Mucosa of gallbladder (tissue), 1 donor: ENCODE data around the gene UGT1A1. TPM values are rescaled to one million over a fixed set of nuclear protein-coding genes. Genes with fewer than 3 reads are reported as not detected.

Experiments
- DNase-seq: peaks from one replicate; pipeline ENCODE4 v3.0.0-alpha.2; 2020; ENCODE audit warnings: low spot score
- total RNA-seq: library from RNA; stranded (reverse); gene quantifications from one replicate; pipeline ENCODE4 v1.2.1, GENCODE V29; 2021
- donor health status: DM: no; HTN: no; CAD: no.

Gene UGT1A1
- total RNA-seq, 1 donor from 2014 or later, result 2.6 TPM

DNA sequence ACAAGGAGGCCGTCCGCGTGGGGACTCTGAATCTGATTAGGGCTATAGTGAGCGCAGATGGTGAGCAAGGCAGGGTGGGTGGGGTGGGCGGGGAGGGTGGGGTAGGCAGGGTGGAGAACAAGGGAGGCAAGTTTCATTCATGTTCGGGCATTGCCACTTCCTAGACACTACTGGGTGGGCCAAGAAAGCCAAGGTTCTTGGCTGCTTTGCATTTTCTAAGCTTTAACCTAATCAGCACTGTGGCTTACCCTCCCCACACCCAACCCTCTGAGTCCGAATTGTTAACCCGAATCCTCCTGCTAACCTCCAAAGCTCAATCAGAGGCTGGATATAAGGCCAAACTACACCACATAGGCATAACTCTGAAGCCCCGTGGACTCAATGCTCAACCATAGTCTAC, 36.2 kb downstream of the UGT1A1 start:
- DNase-seq, result no peak

DNA sequence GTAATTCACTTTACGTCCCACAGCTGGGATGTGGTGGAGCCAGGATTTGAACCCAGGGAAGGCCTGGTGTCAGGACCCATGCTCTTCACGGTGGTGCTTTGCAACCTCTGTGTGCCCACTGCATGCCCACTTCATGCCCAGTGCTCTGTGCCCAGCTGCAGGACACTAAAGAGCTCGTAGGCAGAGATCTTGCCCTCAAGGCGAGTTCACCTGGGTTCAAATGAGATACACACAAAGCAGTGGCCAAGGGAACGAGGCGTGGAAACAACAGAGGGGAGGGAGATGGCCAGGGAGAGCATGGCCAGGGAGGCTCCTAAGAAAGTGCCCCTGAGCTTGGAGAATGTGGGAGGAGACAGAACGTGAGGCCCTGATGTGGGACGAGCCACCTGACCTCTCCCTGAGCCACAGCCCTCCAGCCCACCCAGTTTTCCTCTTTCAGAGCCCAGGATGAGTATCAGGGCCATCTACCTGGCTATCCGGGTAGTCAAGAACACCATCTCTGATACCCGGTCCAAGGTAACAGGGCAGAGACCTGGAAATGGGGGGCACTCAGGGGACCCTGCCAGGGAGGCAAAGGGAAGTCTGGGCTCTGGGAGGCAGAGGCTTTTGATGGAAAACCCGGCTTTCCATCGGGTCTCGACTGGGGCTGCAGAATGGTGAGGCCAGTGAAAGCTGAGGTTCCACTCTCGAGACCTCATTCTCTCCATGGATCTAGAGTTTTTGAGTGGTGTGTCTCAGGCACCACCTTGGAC, 38.4 kb downstream of the UGT1A1 start:
- DNase-seq, result no peak

- peak; percentile 6 for DNase-seq
Observed at GRCh38 chr2:233799087-233799665, 39.1 kb downstream of the UGT1A1 start.

DNA sequence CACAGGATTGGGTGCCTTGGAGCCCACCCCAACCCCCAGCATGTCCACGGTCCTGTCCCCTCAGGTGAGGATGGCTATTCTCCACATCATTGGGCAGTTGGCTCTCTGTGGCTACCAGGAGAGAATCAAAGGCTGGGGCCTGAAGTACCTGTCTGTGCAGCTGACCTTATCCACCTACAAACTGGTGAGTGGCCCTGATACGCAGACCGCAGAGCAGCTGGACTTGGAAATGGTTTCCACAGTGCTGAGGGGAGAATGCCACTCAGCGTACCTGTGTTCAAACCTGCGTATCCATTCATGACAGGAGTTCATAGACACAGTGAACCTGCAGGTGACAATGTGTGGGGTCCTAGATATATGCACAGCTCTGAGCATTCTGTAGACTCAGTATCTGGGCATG, 39.6 kb downstream of the UGT1A1 start:
- peak; percentile 8 for DNase-seq

- no peak for DNase-seq
Observed at GRCh38 chr2:233800208-233800607, 40.1 kb downstream of the UGT1A1 start.

GRCh38 chr2:233801357-233802131, 41.5 kb downstream of the UGT1A1 start:
- no peak for DNase-seq

DNA sequence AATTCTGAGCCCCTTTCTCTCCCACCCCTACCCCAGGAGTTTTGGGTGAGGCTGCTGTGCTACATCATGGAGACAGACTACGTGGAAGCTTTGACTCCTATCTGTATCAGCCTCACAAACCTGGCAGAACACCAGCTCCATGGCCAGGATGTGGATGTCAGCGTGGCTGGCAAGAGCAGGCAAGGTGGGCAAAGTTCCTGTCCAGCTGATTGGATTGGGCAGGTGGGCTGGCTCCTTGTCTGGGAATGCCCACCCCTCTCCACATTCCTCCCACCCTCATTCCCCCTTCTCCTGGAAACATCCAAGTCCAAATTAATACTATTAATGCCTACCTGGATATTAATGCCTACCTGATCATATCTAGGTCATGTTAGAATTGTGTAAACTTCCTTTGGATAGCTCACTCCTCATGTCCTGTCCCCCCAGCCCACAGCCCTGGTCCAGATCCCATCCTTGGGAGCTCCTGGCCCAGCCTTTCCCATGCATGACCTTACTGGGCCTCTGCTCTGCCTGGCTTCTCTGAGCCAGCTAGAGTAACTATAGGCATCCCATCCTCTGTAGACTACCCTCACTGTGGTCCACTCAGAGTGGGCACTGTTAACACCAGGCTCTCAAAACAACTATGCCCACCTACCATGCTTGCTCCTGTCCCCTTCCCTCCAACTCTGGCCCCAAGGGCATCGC, 42.2 kb downstream of the UGT1A1 start:
- DNase-seq, result no peak

DNA sequence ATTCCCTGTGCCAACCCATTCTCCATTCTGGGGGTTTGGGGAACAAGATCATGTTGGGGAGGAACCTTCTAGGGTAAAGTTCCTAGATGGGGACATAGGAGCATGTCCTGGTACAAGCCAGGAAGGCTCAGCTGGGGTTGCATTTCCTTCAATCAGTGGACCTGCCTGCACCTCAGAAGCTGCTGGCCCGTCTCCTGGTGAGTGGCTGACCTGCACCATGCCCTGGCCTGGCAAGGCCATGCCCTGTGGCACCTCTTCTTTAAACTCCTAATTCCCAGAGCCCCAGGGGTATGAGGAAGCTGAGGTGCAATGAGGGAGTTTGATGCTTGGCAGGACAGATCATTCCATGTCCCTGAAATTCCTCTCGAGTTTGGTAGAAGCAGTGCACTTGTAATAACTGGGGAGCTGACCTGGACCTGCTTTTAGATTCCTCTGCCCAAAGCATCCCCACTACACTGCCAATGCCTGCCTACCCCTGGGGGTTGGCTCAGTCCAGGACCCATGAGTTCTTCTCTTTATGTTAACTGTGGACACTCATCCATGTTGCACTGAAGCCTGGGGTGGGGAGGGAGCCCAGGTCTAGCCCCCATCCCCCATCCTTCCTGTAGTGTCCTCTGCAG, 43.3 kb downstream of the UGT1A1 start:
- DNase-seq, result no peak

GRCh38 chr2:233803994-233804393, 43.9 kb downstream of the UGT1A1 start:
- DNase-seq, result no peak

- no peak for DNase-seq
Observed at GRCh38 chr2:233807215-233807865, 47.3 kb downstream of the UGT1A1 start.

GRCh38 chr2:233807966-233808935, 48.2 kb downstream of the UGT1A1 start:
- DNase-seq, result no peak

DNA sequence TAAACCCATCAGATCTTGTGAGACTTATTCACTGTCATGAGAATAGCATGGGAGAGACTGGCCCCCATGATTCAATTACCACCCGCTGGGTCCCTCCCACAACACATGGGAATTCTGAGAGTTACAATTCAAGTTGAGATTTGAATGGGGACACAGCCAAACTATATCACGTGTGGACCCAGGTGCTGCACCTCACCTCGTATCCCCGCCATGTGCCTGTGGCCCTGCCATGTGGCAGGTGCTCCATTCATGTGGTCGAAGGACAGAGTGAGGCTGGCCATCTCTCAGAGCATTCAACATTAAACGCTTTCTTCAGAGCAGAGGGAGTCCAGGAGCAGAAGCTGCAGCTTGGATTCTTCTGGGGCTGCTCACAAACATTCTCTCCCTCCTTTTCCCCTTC, 50.3 kb downstream of the UGT1A1 start:
- DNase-seq, result no peak

DNA sequence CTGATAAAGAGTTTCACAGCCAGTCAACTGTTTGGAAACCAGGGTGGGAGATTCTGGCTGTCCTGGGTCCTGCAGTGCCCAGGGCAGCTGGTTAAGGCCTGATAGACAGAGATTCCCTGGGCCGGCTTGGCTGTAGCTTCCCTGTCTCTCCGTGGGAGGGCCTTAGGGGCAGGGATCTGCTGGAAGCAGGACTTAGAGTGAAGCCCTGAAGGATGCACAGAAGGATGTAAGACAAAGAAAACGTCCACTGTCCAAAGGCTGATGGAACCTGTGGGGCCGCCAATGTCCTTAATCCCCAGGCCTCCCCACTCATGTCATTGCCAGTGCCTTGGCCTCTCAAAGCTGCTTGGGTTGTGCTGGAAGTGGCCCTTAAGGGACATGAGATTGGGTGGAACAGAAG, 51.0 kb downstream of the UGT1A1 start:
- DNase-seq, result no peak

- no peak for DNase-seq
Observed at GRCh38 chr2:233811732-233812131, 51.7 kb downstream of the UGT1A1 start.

GRCh38 chr2:233813236-233814055, 53.4 kb downstream of the UGT1A1 start:
- no peak for DNase-seq

DNA sequence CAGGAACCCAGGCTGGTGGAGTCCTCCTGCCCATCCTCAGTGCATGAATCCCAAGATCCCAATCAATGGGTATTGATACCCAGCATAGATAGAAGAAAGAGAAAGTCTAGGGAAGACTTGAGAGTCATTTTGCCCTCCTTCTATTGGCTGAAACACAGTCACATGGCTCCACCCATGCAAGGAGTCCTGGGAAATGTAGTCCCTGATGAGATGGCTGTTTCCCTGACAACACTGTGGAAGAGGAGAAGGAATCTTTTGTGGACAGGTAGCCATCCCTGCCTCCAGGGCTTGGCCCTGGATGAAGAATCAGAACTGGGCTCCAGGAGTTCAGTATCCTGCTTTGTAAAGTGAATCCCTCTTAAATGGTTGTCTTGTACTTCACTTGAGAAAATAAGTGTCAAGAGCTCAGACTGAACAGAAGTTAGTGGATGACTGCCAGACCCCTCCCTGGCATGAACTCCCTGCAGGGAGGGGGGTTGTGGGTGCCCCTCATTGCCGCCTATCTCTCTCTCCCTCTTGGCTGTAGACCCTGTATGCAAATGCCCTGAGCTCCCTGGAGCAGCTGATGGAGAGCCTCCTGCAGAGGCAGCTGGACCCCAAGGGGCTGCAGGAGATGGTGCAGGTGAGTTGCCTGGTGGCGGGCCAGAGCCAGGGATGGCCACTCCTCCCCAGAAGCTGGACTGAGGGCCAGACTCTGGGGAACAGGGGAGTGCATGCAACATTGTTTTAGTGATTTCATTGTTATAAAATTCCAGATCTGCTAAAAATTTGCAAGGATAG, 54.2 kb downstream of the UGT1A1 start:
- DNase-seq, result no peak

GRCh38 chr2:233815861-233816260, 55.8 kb downstream of the UGT1A1 start:
- no peak for DNase-seq

DNA sequence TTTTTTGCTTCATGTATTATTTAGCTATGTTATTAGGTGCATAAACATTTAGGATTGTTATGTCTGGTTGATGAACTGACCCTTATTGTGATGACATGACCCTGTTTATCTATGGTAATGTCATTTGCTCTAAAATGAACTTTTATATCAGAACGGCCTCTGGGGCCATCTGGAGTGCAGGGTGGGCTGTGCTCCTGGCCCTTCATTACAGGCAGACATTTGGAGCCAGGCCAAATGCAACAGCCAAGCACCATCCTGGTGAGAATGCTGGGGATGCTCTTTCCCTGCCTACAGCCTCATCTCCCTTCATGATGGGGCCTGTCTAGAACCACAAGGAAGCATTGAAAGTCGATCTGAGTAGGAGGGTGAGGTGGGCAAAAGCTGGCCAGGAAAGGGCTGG, 56.3 kb downstream of the UGT1A1 start:
- DNase-seq, result no peak
